Liver (tissue), 3 donors: ENCODE results near the gene CFAP77.

Experiments used
- CTCF ChIP-seq: fragments of 150-350 bp; IDR thresholded peaks from 2 replicates; pipeline ENCODE4 v1.5.1; 2017; ENCODE audit warnings: improper control_type of control experiment, low read depth, low read length; ENCODE audit not compliant: missing input control
- EGR1 ChIP-seq, 2 donors: IDR thresholded peaks; 2 replicates each; pipeline ENCODE4 v1.6.1; 2016 to 2018; ENCODE audit warnings: antibody characterized with exemption in 2 of 2, low read depth in 2 of 2
- donor health status: healthy.
- donor health status: healthy.

- TF ChIP-seq EGR1 (IDR thresholded peaks at IDR 0.05; ENCODE audit: low read depth in 2 of 2) (no peak), CTCF (no peak)
Observed at GRCh38 chr9:132597073-132597775, 187.2 kb downstream of the CFAP77 start.
